OCI-LY7 (cell line): Measurements from ENCODE around the gene H3-3A. TPM values are rescaled to one million over a fixed set of nuclear protein-coding genes. Genes with fewer than 3 reads are reported as not detected.

Source experiments
- BruUV-seq: library from RNA; stranded (reverse); fragments of 400-500 nt; replicated peaks from 2 replicates; lab custom pipeline; 2021; lab: Mats Ljungman, UMichigan
- CTCF ChIA-PET: fragments of 300-600 bp; sonication (Branson Sonifier 250); formaldehyde crosslinking; loops from one replicate; lab custom pipeline; 2022; ENCODE audit warnings: antibody characterized with exemption; ENCODE audit not compliant: unreplicated experiment; lab: Charles Lee
- POLR2A ChIA-PET: fragments of 300-600 bp; sonication (Branson Sonifier 250); formaldehyde crosslinking; loops from one replicate; lab custom pipeline; 2022; ENCODE audit warnings: antibody characterized with exemption; lab: Charles Lee
- DNase-seq: peaks from one replicate; pipeline ENCODE4 v3.0.0-alpha.2; 2015; ENCODE audit warnings: low spot score
- H2AFZ ChIP-seq: fragments of 200-600 bp; sonication (generic), shearing (Covaris generic); 2 replicates; pipeline ENCODE4 v1.6.1; 2014; ENCODE audit warnings: mild to moderate bottlenecking, antibody characterized with exemption, low read length, moderate library complexity
- H3K27ac ChIP-seq: fragments of 200-600 bp; sonication (generic); 2 replicates; pipeline ENCODE4 v1.5.1; 2014; ENCODE audit warnings: mixed run types, low read depth, mild to moderate bottlenecking, moderate library complexity, low read length, inconsistent platforms; ENCODE audit not compliant: poor library complexity, severe bottlenecking
- H3K36me3 ChIP-seq: fragments of 200-600 bp; sonication (generic); 2 replicates; pipeline ENCODE4 v1.6.1; 2014; ENCODE audit warnings: mild to moderate bottlenecking, antibody characterized with exemption, low read length, moderate library complexity, mixed read lengths; ENCODE audit not compliant: insufficient read depth
- H3K4me1 ChIP-seq: fragments of 200-600 bp; sonication (generic); 2 replicates; pipeline ENCODE4 v1.5.1; 2014; ENCODE audit warnings: mild to moderate bottlenecking, low read length; ENCODE audit not compliant: insufficient read depth, poor library complexity, severe bottlenecking
- H3K4me2 ChIP-seq: fragments of 200-600 bp; sonication (generic); 2 replicates; pipeline ENCODE4 v1.6.1; 2014; ENCODE audit warnings: mild to moderate bottlenecking, low read length
- H3K4me3 ChIP-seq: fragments of 200-600 bp; sonication (generic); 2 replicates; pipeline ENCODE4 v1.5.1; 2014; ENCODE audit warnings: mild to moderate bottlenecking, low read depth, low read length; ENCODE audit not compliant: poor library complexity, severe bottlenecking
- H3K79me2 ChIP-seq: fragments of 200-600 bp; sonication (generic); 2 replicates; pipeline ENCODE4 v1.6.1; 2016; ENCODE audit warnings: low read depth, mild to moderate bottlenecking, low read length, moderate library complexity, mixed read lengths; ENCODE audit not compliant: insufficient read depth
- H3K9me2 ChIP-seq: fragments of 200-600 bp; sonication (generic); 2 replicates; pipeline ENCODE4 v1.6.1; 2016; ENCODE audit warnings: mild to moderate bottlenecking, low read length, mixed read lengths; ENCODE audit not compliant: insufficient read depth
- H3K9me3 ChIP-seq: fragments of 200-600 bp; sonication (generic); 2 replicates; pipeline ENCODE4 v1.6.1; 2014; ENCODE audit warnings: mild to moderate bottlenecking, mixed run types, low read length, mixed read lengths
- H4K20me1 ChIP-seq: fragments of 200-600 bp; sonication (generic); 2 replicates; pipeline ENCODE4 v1.6.1; 2014; ENCODE audit warnings: mild to moderate bottlenecking, antibody characterized with exemption, low read length, moderate library complexity, mixed read lengths; ENCODE audit not compliant: insufficient read depth
- CTCF ChIP-seq: fragments of 200-600 bp; sonication (generic); conservative IDR thresholded peaks from 2 replicates; pipeline ENCODE4 v1.5.1; 2014; ENCODE audit warnings: mild to moderate bottlenecking, antibody characterized with exemption, low read length, moderate library complexity, mixed read lengths
- EZH2phosphoT487 ChIP-seq: fragments of 200-600 bp; sonication (generic); IDR thresholded peaks from 2 replicates; pipeline ENCODE4 v1.6.1; 2018; ENCODE audit warnings: low read depth, borderline replicate concordance, mild to moderate bottlenecking, mixed run types, antibody characterized with exemption, low read length, moderate library complexity, mixed read lengths
- intact Hi-C: fragments of 100-400 bp; cut with micrococcal nuclease; formaldehyde crosslinking; loops from one replicate; pipeline ENCODE4 v1.10.0; 2022; ENCODE audit not compliant: unreplicated experiment
- total RNA-seq, 2 experiments: library from RNA; depleted of rRNA in 1 of 2; stranded (reverse); fragments of >200 nt in 1 of 2; shearing (Covaris generic) in 1 of 2; gene quantifications; 2 replicates each; pipeline ENCODE4 v1.2.3, GENCODE V29; 2014 to 2022

Gene H3-3A
- total RNA-seq, 2 experiments from 2014 or later: 416 to 661 TPM

DNA sequence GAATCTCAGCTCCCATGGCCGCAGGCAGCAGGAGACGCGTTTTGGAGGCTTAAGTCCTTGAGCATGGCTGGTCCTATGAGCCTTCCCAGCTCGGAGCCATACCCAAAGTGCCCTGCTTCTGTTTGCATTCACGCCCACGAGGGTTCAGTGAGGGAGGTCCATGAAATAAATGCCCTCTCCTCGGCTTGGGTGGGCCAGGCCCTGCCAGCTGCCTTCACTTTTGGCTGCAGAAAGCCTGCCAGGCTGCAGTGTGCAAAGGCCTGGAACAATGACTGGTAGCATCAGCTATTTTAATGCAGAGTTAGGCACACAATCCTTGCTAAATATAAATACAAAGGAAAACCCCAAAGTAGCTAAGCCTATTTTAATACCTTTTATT is 49.4 kb downstream of the H3-3A start:
- Histone ChIP-seq H2AFZ (peak overlapping the region; percentile 1; the same call in 1 of the 2 replicates), H3K4me1 (peaks cover 45% of the 10 kb centered on the region), H3K4me2 (peak overlapping the region; percentile 74), H4K20me1 (no peaks in the 10 kb centered on the region), H3K9me3 (no peaks in the 10 kb centered on the region), H3K4me3 (peak overlapping the region; percentile 73), H3K27ac (peak overlapping the region; percentile 80), H3K36me3 (no peaks in the 10 kb centered on the region), H3K79me2 (no peaks in the 10 kb centered on the region), H3K9me2 (no peaks in the 10 kb centered on the region)
- DNase-seq: no peak
- no peak for TF ChIP-seq EZH2phosphoT487
- no peak for TF ChIP-seq CTCF
- no TSS peak for BruUV-seq
- CTCF ChIA-PET: interaction anchor here (1.7 to 1.8 kb wide), 2 partner anchors 14 to 47 kb away, joined by 9 read pairs; no protein-coding TSS in a partner anchor
- intact Hi-C loops: loop anchor here (1.0 kb wide), 1 partner anchor 9 kb away; no protein-coding TSS in a partner anchor
- POLR2A ChIA-PET: interaction anchor here (0.5 to 2.3 kb wide), 18 partner anchors 7 to 1451 kb away, joined by 3 to 14 read pairs (median 4); partner anchors contain the start of genes H3-3A, SDE2 and ZNF678

DNA sequence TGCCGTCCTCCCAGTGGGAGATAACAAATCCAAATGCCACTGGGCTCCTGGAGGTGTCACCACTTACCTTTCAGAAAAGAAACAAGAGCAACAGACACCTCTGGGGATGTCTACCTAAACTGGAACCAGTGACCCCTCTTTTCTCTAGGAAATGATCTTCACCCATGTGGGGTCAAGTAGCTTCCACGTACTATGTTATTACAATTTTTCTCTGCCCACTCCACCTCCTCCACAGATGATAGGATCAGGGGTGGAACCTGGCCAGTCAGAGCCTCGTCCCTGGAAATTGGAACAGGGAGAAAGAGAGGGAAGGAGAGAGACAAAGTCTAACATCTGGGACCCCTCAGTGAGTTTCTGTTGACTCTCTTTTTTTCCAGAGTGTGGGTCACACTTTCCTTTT is 50.1 kb downstream of the H3-3A start:
- H3K9me2 ChIP-seq: no peaks in the 10 kb centered on the region
- no peak overlapping the region for H3K4me3 ChIP-seq
- no TSS peak for BruUV-seq
- H3K4me1 ChIP-seq: peaks cover 43% of the 10 kb centered on the region
- no peaks in the 10 kb centered on the region for H3K9me3 ChIP-seq
- H2AFZ ChIP-seq: no peak overlapping the region
- no peaks in the 10 kb centered on the region for H3K36me3 ChIP-seq
- no peaks in the 10 kb centered on the region for H3K79me2 ChIP-seq
- TF ChIP-seq EZH2phosphoT487 (no peak), CTCF (no peak; the same call in 1 of the 2 replicates)
- H4K20me1 ChIP-seq: no peaks in the 10 kb centered on the region
- no peak for DNase-seq
- peak overlapping the region; percentile 74 for H3K4me2 ChIP-seq
- intact Hi-C loops: no loop called here
- ChIA-PET POLR2A (interaction anchor here (1.1 to 2.3 kb wide), 8 partner anchors 8 to 84 kb away, joined by 3 to 14 read pairs (median 6); no protein-coding TSS in a partner anchor), CTCF (interaction anchor here (0.6 to 1.8 kb wide), 2 partner anchors 13 to 685 kb away, joined by 3 to 9 read pairs; partner anchors contain the start of gene LBR)
- H3K27ac ChIP-seq: no peak overlapping the region

DNA sequence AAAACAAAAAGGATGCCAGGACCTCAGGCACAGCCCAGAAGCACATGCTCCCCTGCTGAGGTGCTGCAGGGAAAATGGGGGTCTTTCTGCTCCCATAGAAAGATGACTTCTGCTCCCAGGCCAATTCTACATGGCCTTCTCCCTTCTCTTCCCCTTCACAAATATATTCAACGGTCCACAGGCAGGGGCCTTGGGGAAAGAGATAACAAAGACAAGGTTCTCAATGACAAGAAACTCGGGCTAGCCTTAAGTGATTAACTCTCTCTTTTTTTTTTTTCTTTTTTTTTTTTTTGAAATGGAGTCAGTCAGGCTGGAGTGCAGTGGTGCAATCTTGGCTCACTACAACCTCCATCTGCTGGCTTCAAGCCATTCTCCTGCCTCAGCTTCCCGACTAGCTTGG is 54.2 kb downstream of the H3-3A start:
- Histone ChIP-seq H3K27ac (no peak overlapping the region), H3K4me1 (peaks cover 42% of the 10 kb centered on the region), H3K9me3 (no peaks in the 10 kb centered on the region), H4K20me1 (no peaks in the 10 kb centered on the region), H3K36me3 (no peaks in the 10 kb centered on the region), H3K9me2 (no peaks in the 10 kb centered on the region), H3K4me2 (no peak overlapping the region), H3K79me2 (no peaks in the 10 kb centered on the region), H3K4me3 (no peak overlapping the region), H2AFZ (no peak overlapping the region)
- CTCF ChIA-PET: no interaction called here
- intact Hi-C loops: no loop called here
- no peak for DNase-seq
- TF ChIP-seq CTCF (no peak), EZH2phosphoT487 (no peak)
- POLR2A ChIA-PET: interaction anchor here (0.7 to 1.0 kb wide), 2 partner anchors 41 to 47 kb away, joined by 3 read pairs; no protein-coding TSS in a partner anchor
- no TSS peak for BruUV-seq
